Uterus (tissue), 4 donors: ENCODE results near the gene PAPSS1. TPM values are rescaled to one million over a fixed set of nuclear protein-coding genes. Genes with fewer than 3 reads are reported as not detected.
"Not testable (repeated sequence)": the region's sequence is repeated elsewhere in the genome, so short reads cannot be mapped to it uniquely, and the experiment has no call there.

Experiments used
- DNase-seq, 2 donors: peaks; one replicate each; pipeline ENCODE4 v3.0.0-alpha.2; 2019 to 2020
- H3K27ac ChIP-seq, 2 donors: fragments of 200-600 bp; sonication (generic); 1 replicate in 1 of 2; 2 replicates in 1 of 2; pipeline ENCODE4 v1.5.1; 2016 to 2018
- H3K27me3 ChIP-seq, 2 donors: fragments of 200-600 bp; sonication (generic); one replicate each; pipeline ENCODE4 v1.5.1; 2018 to 2019; ENCODE audit warnings: control low read depth in 1 of 2
- H3K36me3 ChIP-seq, 2 donors: fragments of 200-600 bp; sonication (generic); one replicate each; pipeline ENCODE4 v1.5.1; 2019; ENCODE audit warnings: control low read depth in 1 of 2
- H3K4me1 ChIP-seq, 2 donors: fragments of 200-600 bp; sonication (generic); one replicate each; pipeline ENCODE4 v1.5.1; 2018 to 2019; ENCODE audit warnings: control low read depth in 1 of 2
- H3K4me3 ChIP-seq, 2 donors: fragments of 200-600 bp; sonication (generic); 1 replicate in 1 of 2; 2 replicates in 1 of 2; pipeline ENCODE4 v1.5.1; 2018 to 2019; ENCODE audit warnings: mild to moderate bottlenecking in 1 of 2
- H3K9me3 ChIP-seq, 2 donors: fragments of 200-600 bp; sonication (generic); one replicate each; pipeline ENCODE4 v1.5.1; 2019; ENCODE audit warnings: control low read depth in 1 of 2
- POLR2A ChIP-seq, 2 donors: fragments of 450-650 bp; IDR thresholded peaks; one replicate each; pipeline ENCODE4 v1.6.1; 2016; ENCODE audit warnings: antibody characterized with exemption in 2 of 2, mild to moderate bottlenecking in 1 of 2, moderate library complexity in 1 of 2
- intact Hi-C: fragments of 100-400 bp; cut with DNase I; formaldehyde crosslinking; loops from one replicate; pipeline ENCODE4 v1.15.1; 2023; ENCODE audit warnings: low total_unique reads
- total RNA-seq, 4 donors: library from RNA; depleted of rRNA in 3 of 4; stranded (reverse); fragments of >200 nt in 3 of 4; gene quantifications; one replicate each; pipeline versions ENCODE4 v1.1.0 to v1.2.4, GENCODE V29; 2014 to 2023
- TF ChIP-seq, protein P1 (sequence below), 4 experiments: fragments of 200-600 bp in 2 of 4; fragments of 450-650 bp in 2 of 4; sonication (generic) in 2 of 4; IDR thresholded peaks; one replicate each; pipeline ENCODE4 v1.5.1; 2016 to 2019; ENCODE audit warnings: antibody characterized with exemption in 4 of 4, mild to moderate bottlenecking in 2 of 4, moderate library complexity in 1 of 4
- donor health status: DM: yes; HTN: yes; CAD: no.

The PAPSS1 gene
- total RNA-seq, 4 donors from 2014 or later = 17.4 to 81.8 (median 25.9) TPM

DNA sequence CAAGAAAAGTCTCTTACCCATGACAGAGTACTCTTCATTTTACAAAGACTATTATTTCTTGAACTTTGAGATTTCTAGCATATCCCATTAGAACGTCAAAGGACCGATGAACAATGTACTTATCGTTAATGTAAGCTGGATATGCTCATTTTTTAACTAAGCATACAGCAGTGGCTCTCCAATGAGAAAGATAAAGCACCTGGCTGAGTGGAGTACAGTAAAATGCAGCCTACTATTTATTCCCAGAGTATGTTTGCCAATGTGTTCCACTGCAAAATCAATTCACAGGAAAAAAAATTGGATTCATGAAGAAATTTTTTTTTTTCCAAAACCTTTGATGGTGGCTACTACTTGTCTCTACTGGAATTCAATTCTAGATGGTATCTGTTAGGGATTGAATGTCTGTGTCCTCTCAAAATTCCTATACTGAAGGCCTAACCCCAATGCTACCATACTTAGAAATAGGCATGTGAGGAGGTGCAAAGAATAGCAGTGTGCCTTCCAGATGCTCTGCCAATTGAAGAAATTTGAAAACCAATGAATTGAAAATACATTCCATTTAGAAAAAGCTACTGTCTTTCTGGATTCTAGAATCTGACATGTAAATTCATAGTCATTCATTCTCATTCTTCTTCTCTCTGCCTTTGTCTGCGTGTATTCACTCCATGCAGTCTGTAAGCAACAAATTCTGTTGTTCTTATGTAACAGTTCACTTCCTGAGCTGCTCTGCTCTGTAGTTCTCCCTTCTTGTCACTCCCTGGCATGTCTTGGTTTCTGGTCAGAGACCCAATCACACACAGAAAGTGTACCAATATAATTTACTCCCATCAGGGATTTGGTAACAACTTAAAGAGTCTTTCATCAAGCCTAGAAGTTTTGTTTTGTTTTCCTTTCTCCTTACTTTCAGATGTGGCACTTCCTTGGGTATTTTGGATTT is 61.4 kb downstream of the PAPSS1 start:
- Histone ChIP-seq H3K27ac (no peak overlapping the region), H3K9me3 (no peaks in the 10 kb centered on the region), H3K4me3 (no peak overlapping the region), H3K36me3 (no peaks in the 10 kb centered on the region), H3K27me3 (no peaks in the 10 kb centered on the region), H3K4me1 (no peaks in the 10 kb centered on the region)
- TF ChIP-seq, protein P1, sequence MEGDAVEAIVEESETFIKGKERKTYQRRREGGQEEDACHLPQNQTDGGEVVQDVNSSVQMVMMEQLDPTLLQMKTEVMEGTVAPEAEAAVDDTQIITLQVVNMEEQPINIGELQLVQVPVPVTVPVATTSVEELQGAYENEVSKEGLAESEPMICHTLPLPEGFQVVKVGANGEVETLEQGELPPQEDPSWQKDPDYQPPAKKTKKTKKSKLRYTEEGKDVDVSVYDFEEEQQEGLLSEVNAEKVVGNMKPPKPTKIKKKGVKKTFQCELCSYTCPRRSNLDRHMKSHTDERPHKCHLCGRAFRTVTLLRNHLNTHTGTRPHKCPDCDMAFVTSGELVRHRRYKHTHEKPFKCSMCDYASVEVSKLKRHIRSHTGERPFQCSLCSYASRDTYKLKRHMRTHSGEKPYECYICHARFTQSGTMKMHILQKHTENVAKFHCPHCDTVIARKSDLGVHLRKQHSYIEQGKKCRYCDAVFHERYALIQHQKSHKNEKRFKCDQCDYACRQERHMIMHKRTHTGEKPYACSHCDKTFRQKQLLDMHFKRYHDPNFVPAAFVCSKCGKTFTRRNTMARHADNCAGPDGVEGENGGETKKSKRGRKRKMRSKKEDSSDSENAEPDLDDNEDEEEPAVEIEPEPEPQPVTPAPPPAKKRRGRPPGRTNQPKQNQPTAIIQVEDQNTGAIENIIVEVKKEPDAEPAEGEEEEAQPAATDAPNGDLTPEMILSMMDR (IDR thresholded peaks at IDR 0.05) = no peak
- TF ChIP-seq POLR2A (IDR thresholded peaks at IDR 0.05) = no peak
- intact Hi-C loops = no loop called here
- no peak for DNase-seq

DNA sequence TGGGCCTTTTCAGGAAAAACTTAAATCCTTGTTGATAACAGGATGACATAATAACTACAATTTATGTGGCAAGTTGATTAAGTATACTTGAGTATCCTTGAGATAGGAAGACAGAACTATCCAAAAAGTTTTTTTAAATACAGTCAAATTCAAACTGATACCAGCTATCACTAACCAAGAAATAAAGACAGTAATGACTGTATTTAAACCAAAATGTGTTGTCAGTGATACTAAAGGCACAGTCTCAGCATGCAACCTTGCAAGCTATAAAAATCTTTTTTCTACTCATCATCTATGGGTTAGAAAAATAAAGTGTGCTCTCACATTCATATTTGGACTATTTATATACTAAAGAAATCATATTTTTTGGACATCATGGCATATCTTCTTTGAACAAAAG is 64.7 kb downstream of the PAPSS1 start:
- intact Hi-C loops = no loop called here
- TF ChIP-seq, protein P1 (IDR thresholded peaks at IDR 0.05) = no peak
- no peak for TF ChIP-seq POLR2A (IDR thresholded peaks at IDR 0.05)
- Histone ChIP-seq H3K9me3 (no peaks in the 10 kb centered on the region), H3K4me1 (no peaks in the 10 kb centered on the region), H3K4me3 (no peak overlapping the region), H3K27ac (no peak overlapping the region), H3K36me3 (no peaks in the 10 kb centered on the region), H3K27me3 (no peaks in the 10 kb centered on the region)
- no peak for DNase-seq

DNA sequence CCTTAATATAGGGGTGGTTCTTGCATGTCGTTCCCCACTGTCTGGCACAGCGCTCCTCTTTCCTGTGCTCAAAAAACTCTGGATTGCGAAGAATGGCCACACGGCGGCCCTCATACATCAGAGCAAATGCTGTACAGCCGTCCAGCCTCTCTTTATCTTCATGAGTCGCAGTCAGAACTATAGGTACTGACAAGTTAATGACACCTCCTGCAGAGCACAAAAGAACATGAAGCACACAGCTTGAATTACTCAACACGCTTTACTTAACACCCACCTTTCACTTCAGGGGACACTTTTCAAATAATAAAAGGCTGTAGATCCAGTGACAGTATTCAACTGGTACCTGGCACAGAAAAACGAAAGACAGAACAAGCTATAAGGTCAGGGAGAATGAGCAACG is 65.3 kb downstream of the PAPSS1 start:
- no peak overlapping the region for H3K27ac ChIP-seq
- no peak overlapping the region for H3K4me3 ChIP-seq
- no peaks in the 10 kb centered on the region for H3K36me3 ChIP-seq
- TF ChIP-seq, protein P1 (IDR thresholded peaks at IDR 0.05) = no peak
- no peak for TF ChIP-seq POLR2A (IDR thresholded peaks at IDR 0.05)
- intact Hi-C loops = no loop called here
- H3K9me3 ChIP-seq = no peaks in the 10 kb centered on the region
- no peak for DNase-seq
- H3K27me3 ChIP-seq = no peaks in the 10 kb centered on the region
- no peaks in the 10 kb centered on the region for H3K4me1 ChIP-seq

DNA sequence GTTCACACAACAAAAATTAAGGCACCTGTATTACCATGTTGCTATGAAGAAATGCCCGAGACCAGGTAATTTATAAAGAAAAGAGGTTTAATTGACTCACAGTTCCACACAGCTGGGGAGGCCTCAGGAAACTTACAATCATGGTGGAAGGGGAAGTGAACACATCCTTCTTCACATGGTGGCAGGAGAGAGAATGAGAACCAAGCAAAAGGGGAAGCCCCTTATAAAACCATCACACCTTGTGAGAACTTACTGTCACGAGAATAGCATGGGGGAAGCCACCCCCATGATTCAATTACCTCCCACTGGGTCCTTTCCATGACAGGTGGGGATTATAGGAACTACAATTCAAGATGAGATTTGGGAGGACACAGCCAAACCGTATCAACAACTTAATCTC is 68.6 kb downstream of the PAPSS1 start:
- H3K27ac ChIP-seq, H3K27me3 ChIP-seq, H3K36me3 ChIP-seq, intact Hi-C loops, H3K4me1 ChIP-seq, DNase-seq, H3K4me3 ChIP-seq, H3K9me3 ChIP-seq: not testable (repeated sequence)

DNA sequence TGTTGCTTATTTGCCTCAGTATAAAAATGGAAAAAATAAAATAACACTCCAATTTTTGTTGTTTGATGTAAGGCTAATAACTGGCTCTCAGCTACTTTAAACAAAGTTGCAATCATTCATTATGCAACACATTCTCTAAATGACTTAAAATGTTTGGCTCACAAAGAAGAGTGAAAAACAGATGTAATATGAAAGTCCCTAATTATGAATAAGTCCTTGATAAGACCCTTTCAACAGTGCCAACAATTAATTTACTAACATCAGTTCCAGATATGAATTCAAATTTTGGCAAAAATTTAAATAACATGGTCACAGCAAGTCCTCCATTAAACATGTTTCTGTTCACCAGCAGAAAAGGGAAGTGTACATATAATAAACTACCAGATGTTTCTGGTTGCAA is 69.8 kb downstream of the PAPSS1 start:
- DNase-seq = no peak
- H3K27ac ChIP-seq = no peak overlapping the region
- no peaks in the 10 kb centered on the region for H3K4me1 ChIP-seq
- intact Hi-C loops = no loop called here
- H3K9me3 ChIP-seq = no peaks in the 10 kb centered on the region
- H3K27me3 ChIP-seq = no peaks in the 10 kb centered on the region
- no peak overlapping the region for H3K4me3 ChIP-seq
- TF ChIP-seq, protein P1 (IDR thresholded peaks at IDR 0.05) = no peak
- TF ChIP-seq POLR2A (IDR thresholded peaks at IDR 0.05) = no peak
- no peaks in the 10 kb centered on the region for H3K36me3 ChIP-seq
